ENCODE data around the gene S100A8.

Gene S100A8

GRCh38 chr1:153357076-153357852, 33.6 kb downstream of the S100A8 start:
- H3K36me3 ChIP-seq (ENCODE audit: control insufficient read depth in 2 of 2, insufficient read depth in 2 of 2, low read length in 2 of 2): no peaks in the 10 kb centered on the region
- H3K27me3 ChIP-seq (ENCODE audit: control insufficient read depth in 2 of 2, insufficient read depth in 2 of 2, low read length in 2 of 2): peaks cover 0 to 3% of the 10 kb centered on the region in 2 donors
- no peak overlapping the region for H3K4me3 ChIP-seq (ENCODE audit: low read length in 2 of 2)
- H3K4me1 ChIP-seq (ENCODE audit: control insufficient read depth in 2 of 2, insufficient read depth in 2 of 2, low read length in 2 of 2): peaks cover 0 to 8% of the 10 kb centered on the region in 2 donors
- no peak overlapping the region for H3K9ac ChIP-seq (ENCODE audit: low read depth in 1 of 2, low read length in 2 of 2)
- H3K9me3 ChIP-seq (ENCODE audit: control insufficient read depth in 2 of 2, low read length in 2 of 2): no peaks in the 10 kb centered on the region
- no peak overlapping the region for H3K27ac ChIP-seq (ENCODE audit: low read depth in 2 of 2, low read length in 2 of 2)

DNA sequence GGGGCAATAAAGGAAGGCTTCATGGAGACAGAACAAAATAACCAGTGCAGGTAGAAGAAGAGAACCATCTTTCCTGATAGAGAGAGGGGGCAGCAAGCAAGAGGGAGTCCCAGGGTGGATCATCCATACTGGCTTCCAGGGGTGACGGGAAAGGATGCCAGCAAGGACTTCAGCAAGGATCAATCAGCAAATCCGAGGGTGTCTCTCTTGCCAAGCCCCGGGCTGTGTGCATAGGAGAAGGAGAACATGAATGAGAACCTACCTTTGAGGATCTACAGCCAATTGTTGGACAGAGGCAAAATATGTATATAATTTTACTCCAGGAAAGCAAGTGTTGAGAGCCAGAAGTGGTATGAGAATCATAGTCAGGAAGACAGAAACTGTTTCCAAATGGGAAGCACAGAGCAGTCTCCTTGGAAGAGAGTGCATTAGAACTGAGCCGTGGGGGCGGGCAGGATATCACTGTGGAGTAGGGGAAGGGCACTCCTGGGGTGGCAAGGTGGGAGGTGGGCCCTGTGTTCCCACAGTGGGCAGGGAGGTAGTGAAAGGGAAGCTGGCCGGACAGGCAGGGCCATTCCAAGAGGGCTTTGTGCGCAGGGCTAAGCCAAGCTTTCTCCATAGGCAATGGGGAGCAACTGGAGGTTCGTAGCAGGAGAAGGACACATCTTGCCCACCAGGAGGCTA, 34.3 kb downstream of the S100A8 start:
- H3K9me3 ChIP-seq (ENCODE audit: control insufficient read depth in 2 of 2, low read length in 2 of 2): no peaks in the 10 kb centered on the region
- H3K9ac ChIP-seq (ENCODE audit: low read depth in 1 of 2, low read length in 2 of 2): no peak overlapping the region
- no peaks in the 10 kb centered on the region for H3K36me3 ChIP-seq (ENCODE audit: control insufficient read depth in 2 of 2, insufficient read depth in 2 of 2, low read length in 2 of 2)
- no peak overlapping the region for H3K4me3 ChIP-seq (ENCODE audit: low read length in 2 of 2)
- H3K4me1 ChIP-seq (ENCODE audit: control insufficient read depth in 2 of 2, insufficient read depth in 2 of 2, low read length in 2 of 2): peaks cover 0 to 8% of the 10 kb centered on the region in 2 donors
- peaks cover 0 to 3% of the 10 kb centered on the region in 2 donors for H3K27me3 ChIP-seq (ENCODE audit: control insufficient read depth in 2 of 2, insufficient read depth in 2 of 2, low read length in 2 of 2)
- no peak overlapping the region for H3K27ac ChIP-seq (ENCODE audit: low read depth in 2 of 2, low read length in 2 of 2)

- Histone ChIP-seq H3K4me3 (ENCODE audit: low read length in 2 of 2) (no peak overlapping the region), H3K9ac (ENCODE audit: low read depth in 1 of 2, low read length in 2 of 2) (no peak overlapping the region), H3K36me3 (ENCODE audit: control insufficient read depth in 2 of 2, insufficient read depth in 2 of 2, low read length in 2 of 2) (no peaks in the 10 kb centered on the region), H3K27ac (ENCODE audit: low read depth in 2 of 2, low read length in 2 of 2) (no peak overlapping the region), H3K9me3 (ENCODE audit: control insufficient read depth in 2 of 2, low read length in 2 of 2) (no peaks in the 10 kb centered on the region), H3K27me3 (ENCODE audit: control insufficient read depth in 2 of 2, insufficient read depth in 2 of 2, low read length in 2 of 2) (peaks cover 0 to 3% of the 10 kb centered on the region in 2 donors), H3K4me1 (ENCODE audit: control insufficient read depth in 2 of 2, insufficient read depth in 2 of 2, low read length in 2 of 2) (peaks cover 0 to 8% of the 10 kb centered on the region in 2 donors)
Observed at GRCh38 chr1:153355445-153356071, 35.3 kb downstream of the S100A8 start.

DNA sequence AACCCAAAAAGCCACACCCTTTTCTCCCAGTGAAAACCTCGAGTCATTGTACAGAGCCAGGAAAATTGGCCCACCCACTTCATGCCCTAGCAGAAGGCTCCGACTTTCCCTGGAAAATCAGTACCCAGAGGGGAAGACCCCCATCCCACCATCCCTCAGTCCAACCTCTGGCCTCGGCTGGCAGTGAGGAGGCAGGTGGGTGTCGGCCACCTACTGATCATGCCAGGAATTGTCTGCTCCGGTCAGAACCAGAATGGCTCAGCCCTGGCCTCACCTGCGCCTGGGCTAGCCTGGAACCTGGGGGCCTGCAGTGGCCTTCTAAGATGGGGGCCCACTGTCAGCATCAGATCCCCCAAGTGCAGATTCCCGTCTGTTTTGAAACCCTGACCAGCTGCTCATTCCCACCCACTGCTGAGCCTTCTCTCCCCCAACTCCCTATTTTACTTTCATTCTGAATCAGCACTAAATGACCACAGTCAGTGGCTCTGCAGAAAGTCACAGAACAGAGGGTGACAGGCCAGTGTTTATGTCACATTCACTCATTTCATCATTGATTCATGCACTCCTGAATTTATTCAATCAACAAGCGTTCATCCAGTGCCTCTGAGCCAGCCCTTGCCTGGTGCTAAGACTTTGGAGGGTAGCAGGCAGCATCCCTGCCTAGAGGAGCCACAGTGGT, 36.2 kb downstream of the S100A8 start:
- Histone ChIP-seq H3K36me3 (ENCODE audit: control insufficient read depth in 2 of 2, insufficient read depth in 2 of 2, low read length in 2 of 2) (no peaks in the 10 kb centered on the region), H3K4me1 (ENCODE audit: control insufficient read depth in 2 of 2, insufficient read depth in 2 of 2, low read length in 2 of 2) (peaks cover 0 to 2% of the 10 kb centered on the region in 2 donors), H3K27me3 (ENCODE audit: control insufficient read depth in 2 of 2, insufficient read depth in 2 of 2, low read length in 2 of 2) (peaks cover 0 to 3% of the 10 kb centered on the region in 2 donors), H3K9me3 (ENCODE audit: control insufficient read depth in 2 of 2, low read length in 2 of 2) (no peaks in the 10 kb centered on the region), H3K9ac (ENCODE audit: low read depth in 1 of 2, low read length in 2 of 2) (no peak overlapping the region), H3K4me3 (ENCODE audit: low read length in 2 of 2) (no peak overlapping the region), H3K27ac (ENCODE audit: low read depth in 2 of 2, low read length in 2 of 2) (no peak overlapping the region)

GRCh38 chr1:153353226-153353947, 37.5 kb downstream of the S100A8 start:
- H3K4me3 ChIP-seq (ENCODE audit: low read length in 2 of 2): no peak overlapping the region
- H3K36me3 ChIP-seq (ENCODE audit: control insufficient read depth in 2 of 2, insufficient read depth in 2 of 2, low read length in 2 of 2): no peaks in the 10 kb centered on the region
- no peak overlapping the region for H3K9ac ChIP-seq (ENCODE audit: low read depth in 1 of 2, low read length in 2 of 2)
- no peak overlapping the region for H3K27ac ChIP-seq (ENCODE audit: low read depth in 2 of 2, low read length in 2 of 2)
- H3K4me1 ChIP-seq (ENCODE audit: control insufficient read depth in 2 of 2, insufficient read depth in 2 of 2, low read length in 2 of 2): peaks cover 0 to 2% of the 10 kb centered on the region in 2 donors
- H3K27me3 ChIP-seq (ENCODE audit: control insufficient read depth in 2 of 2, insufficient read depth in 2 of 2, low read length in 2 of 2): peaks cover 0 to 3% of the 10 kb centered on the region in 2 donors
- no peaks in the 10 kb centered on the region for H3K9me3 ChIP-seq (ENCODE audit: control insufficient read depth in 2 of 2, low read length in 2 of 2)

DNA sequence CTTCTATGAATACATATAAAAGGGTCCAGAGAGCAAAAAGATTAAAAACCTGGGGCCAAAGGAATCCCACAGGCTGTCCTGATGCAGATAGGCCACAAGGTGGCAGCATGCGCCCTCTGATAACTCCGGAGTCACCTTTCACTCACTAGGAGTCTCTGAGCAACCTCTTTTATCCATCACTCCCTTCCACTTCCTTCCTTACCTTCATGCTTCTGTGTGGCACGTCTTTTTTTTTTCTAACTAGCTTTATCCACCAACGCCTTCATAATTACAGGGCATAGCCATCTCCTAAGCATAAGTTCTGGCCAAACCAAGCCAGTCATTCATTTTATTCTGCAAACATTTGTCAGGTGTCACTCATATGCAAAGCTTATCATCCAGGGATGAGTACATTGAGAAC, 38.4 kb downstream of the S100A8 start:
- H3K9ac ChIP-seq (ENCODE audit: low read depth in 1 of 2, low read length in 2 of 2): no peak overlapping the region
- no peaks in the 10 kb centered on the region for H3K9me3 ChIP-seq (ENCODE audit: control insufficient read depth in 2 of 2, low read length in 2 of 2)

GRCh38 chr1:153350321-153350957, 40.4 kb downstream of the S100A8 start:
- Histone ChIP-seq H3K27me3 (ENCODE audit: control insufficient read depth in 2 of 2, insufficient read depth in 2 of 2, low read length in 2 of 2) (peaks cover 0 to 3% of the 10 kb centered on the region in 2 donors), H3K4me1 (ENCODE audit: control insufficient read depth in 2 of 2, insufficient read depth in 2 of 2, low read length in 2 of 2) (no peaks in the 10 kb centered on the region), H3K9me3 (ENCODE audit: control insufficient read depth in 2 of 2, low read length in 2 of 2) (no peaks in the 10 kb centered on the region)

More for the DNA sequence above, 38.4 kb downstream of the S100A8 start:
- H3K36me3 ChIP-seq (ENCODE audit: control insufficient read depth in 2 of 2, insufficient read depth in 2 of 2, low read length in 2 of 2): no peaks in the 10 kb centered on the region
- H3K27ac ChIP-seq (ENCODE audit: low read depth in 2 of 2, low read length in 2 of 2): no peak overlapping the region
- H3K27me3 ChIP-seq (ENCODE audit: control insufficient read depth in 2 of 2, insufficient read depth in 2 of 2, low read length in 2 of 2): peaks cover 0 to 3% of the 10 kb centered on the region in 2 donors
- no peaks in the 10 kb centered on the region for H3K4me1 ChIP-seq (ENCODE audit: control insufficient read depth in 2 of 2, insufficient read depth in 2 of 2, low read length in 2 of 2)
- H3K4me3 ChIP-seq (ENCODE audit: low read length in 2 of 2): no peak overlapping the region

DNA sequence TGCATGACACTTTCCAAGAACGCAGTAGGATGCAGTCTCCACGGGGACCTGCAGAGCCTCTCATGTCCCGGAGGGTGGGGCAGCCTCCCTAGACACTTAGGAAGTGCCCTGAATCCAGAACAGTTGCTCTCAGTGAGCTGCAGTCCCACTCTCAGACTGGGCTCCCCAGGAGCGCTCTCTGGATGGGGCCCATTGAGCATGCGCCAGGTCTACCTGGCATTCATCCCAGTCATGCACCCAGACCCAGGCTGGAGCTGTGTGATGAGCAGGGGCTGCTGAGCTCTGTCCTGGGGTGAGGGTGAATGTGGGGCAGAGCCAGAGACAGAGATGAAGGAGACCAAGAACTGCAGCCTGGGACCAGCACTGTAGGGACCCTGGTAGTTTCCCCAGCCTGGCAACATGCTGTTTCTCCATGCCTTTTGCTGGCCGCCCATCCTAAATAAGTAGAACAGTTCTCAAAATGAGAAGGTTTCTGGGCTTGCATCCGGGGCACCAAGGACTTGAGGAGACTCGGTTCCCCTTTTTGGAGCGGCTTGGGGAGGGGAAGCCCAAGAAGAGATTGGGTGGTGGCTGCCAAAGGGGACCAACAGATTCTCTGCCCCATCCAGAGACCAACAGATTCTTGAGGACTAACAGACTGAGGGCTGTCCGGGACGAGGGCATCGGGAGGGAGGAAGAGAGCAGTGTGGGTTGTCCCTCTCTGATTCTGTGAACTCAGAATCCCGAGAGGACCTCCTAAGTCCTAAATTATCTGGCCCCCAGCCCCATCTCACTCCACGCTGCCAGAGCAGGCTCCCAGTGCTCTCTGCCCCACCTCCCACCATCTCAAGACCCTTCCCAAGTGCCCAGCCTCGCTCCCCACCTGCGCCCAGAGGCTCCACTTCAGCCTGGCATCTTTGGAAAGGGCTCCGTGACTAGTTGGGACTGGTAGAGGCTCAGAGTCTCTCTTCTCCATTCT, 41.2 kb downstream of the S100A8 start:
- no peak overlapping the region for H3K4me3 ChIP-seq (ENCODE audit: low read length in 2 of 2)
- no peaks in the 10 kb centered on the region for H3K36me3 ChIP-seq (ENCODE audit: control insufficient read depth in 2 of 2, insufficient read depth in 2 of 2, low read length in 2 of 2)
- peaks cover 0 to 3% of the 10 kb centered on the region in 2 donors for H3K27me3 ChIP-seq (ENCODE audit: control insufficient read depth in 2 of 2, insufficient read depth in 2 of 2, low read length in 2 of 2)
- H3K9me3 ChIP-seq (ENCODE audit: control insufficient read depth in 2 of 2, low read length in 2 of 2): no peaks in the 10 kb centered on the region
- no peak overlapping the region for H3K9ac ChIP-seq (ENCODE audit: low read depth in 1 of 2, low read length in 2 of 2)
- H3K4me1 ChIP-seq (ENCODE audit: control insufficient read depth in 2 of 2, insufficient read depth in 2 of 2, low read length in 2 of 2): no peaks in the 10 kb centered on the region
- H3K27ac ChIP-seq (ENCODE audit: low read depth in 2 of 2, low read length in 2 of 2): no peak overlapping the region

More at GRCh38 chr1:153350321-153350957, 40.4 kb downstream of the S100A8 start:
- no peak overlapping the region for H3K9ac ChIP-seq (ENCODE audit: low read depth in 1 of 2, low read length in 2 of 2)
- H3K4me3 ChIP-seq (ENCODE audit: low read length in 2 of 2): no peak overlapping the region
- no peak overlapping the region for H3K27ac ChIP-seq (ENCODE audit: low read depth in 2 of 2, low read length in 2 of 2)
- H3K36me3 ChIP-seq (ENCODE audit: control insufficient read depth in 2 of 2, insufficient read depth in 2 of 2, low read length in 2 of 2): no peaks in the 10 kb centered on the region
